ENCODE results near the gene ARHGAP18.

The ARHGAP18 gene, protein sequence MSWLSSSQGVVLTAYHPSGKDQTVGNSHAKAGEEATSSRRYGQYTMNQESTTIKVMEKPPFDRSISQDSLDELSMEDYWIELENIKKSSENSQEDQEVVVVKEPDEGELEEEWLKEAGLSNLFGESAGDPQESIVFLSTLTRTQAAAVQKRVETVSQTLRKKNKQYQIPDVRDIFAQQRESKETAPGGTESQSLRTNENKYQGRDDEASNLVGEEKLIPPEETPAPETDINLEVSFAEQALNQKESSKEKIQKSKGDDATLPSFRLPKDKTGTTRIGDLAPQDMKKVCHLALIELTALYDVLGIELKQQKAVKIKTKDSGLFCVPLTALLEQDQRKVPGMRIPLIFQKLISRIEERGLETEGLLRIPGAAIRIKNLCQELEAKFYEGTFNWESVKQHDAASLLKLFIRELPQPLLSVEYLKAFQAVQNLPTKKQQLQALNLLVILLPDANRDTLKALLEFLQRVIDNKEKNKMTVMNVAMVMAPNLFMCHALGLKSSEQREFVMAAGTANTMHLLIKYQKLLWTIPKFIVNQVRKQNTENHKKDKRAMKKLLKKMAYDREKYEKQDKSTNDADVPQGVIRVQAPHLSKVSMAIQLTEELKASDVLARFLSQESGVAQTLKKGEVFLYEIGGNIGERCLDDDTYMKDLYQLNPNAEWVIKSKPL

DNA sequence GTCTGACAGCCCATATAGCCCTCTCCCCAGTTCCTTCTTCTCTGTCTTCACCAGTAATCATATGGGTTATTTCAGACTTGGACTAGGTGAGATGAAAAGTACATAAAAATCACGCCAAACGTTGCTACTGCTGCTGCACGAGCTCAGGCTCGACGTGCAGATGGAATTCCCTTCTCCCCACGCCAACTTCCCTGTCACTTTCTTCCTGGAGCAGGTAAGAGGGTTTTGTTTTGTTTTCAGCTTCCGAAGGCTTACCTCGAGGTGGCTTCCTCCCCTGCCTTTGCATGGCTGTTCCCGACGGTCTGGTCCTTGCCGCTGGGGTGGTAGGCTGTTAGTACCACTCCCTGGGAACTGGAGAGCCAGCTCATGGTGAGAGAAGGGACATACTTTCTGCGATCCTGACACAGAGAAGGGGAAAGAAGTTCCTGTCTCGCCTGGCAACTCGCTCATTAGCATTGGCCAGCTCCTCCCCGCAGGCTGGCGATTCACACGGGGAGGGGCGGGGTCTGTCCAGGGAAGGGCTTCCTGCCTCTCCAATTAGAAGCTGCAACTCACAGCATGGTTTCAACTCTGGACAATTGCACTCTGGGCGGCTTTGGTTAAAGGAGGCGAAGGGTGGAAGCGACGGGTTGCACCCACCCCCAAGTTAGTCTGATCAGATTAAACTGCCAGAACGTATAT is at the start of gene ARHGAP18:
ARHGAP18 (minus strand) TSS at position 409 of the 681 bp plus-strand sequence; CDS start at position 368, 41 bp downstream.
- peak; percentile 84 for DNase-seq

GRCh38 chr6:129755787-129756186 is 45.8 kb upstream of the ARHGAP18 start:
- no peak for DNase-seq

- DNase-seq = no peak
Observed at GRCh38 chr6:129754750-129755149, 44.8 kb upstream of the ARHGAP18 start.

- DNase-seq = no peak
Observed at GRCh38 chr6:129753422-129753821, 43.4 kb upstream of the ARHGAP18 start.

DNA sequence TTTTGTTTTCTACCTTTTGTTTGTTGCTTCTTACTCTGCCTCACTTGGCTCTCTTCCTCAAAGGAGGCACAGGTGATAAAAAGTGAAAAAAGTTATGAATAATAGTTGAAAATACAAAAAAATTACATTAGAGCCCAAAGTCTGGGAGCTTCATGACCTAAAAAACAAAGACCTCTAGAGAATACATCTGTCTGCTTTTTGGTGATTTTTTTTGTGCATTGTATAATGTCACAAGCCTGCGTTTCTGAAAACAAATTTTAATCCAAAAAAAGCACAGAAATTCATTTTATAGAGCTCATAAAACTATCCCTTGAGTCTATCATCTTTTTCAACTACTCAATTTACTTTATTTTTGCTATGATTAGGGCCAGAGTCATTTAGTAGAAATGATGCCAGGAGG is 41.4 kb upstream of the ARHGAP18 start:
- DNase-seq = no peak

- DNase-seq = no peak
Observed at GRCh38 chr6:129750360-129750759, 40.4 kb upstream of the ARHGAP18 start.

DNA sequence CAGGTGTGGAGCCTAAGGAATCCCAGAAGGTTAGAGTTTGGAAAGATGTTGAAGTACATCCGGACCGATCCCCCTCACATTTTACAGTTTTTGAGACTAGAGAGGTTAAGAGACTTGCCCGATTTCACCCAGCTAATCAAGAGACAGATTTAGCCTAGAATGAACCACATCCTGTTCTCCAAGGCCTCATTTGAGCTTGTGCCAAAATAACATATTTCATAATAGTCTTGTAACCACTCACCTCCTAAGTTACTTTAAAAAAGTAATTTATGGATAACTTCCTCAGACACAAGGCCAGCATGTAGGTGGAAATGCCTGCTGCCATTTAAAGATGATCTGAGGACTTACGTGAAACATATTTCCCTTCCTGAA is 39.8 kb upstream of the ARHGAP18 start:
- peak; percentile 67 for DNase-seq

DNA sequence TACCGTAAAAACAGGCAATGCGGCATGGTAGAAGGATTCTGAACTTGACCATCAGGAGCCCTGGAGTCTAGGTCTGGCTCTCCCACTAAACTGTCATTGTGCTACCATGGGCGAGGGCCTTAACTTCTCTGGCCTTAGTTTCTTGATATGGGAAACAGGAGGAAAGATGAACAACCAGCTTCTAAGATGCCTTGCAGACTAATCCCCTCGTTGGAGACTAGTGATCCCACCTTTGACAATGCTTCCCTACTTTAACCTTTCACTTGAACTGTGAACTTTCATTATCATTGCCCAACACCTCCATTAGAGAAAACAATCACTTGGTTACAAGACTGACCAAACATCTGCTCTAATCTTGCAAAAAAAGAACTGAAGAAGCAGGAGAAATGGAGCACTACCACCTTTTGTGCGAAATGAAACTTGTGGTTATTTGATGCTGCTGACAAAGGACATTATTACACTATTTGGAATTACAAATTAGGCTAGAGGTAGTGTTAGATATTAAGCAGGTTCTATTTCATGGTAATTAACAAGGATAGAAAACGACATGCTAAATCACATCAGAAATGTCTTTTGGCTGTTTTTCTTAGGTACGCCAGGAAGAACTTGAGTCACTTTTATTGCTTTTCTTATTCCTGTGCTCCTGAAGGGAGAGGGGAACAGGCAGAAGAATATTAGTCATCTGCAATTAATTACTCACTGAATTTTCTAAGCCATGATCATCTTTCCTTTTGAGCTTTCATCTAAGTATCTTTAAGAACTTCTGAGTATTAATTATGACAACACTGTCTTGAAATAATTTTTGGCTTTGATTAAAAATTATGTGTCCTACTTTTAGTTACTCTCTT is 39.1 kb upstream of the ARHGAP18 start:
- DNase-seq = peak; percentile 61

DNA sequence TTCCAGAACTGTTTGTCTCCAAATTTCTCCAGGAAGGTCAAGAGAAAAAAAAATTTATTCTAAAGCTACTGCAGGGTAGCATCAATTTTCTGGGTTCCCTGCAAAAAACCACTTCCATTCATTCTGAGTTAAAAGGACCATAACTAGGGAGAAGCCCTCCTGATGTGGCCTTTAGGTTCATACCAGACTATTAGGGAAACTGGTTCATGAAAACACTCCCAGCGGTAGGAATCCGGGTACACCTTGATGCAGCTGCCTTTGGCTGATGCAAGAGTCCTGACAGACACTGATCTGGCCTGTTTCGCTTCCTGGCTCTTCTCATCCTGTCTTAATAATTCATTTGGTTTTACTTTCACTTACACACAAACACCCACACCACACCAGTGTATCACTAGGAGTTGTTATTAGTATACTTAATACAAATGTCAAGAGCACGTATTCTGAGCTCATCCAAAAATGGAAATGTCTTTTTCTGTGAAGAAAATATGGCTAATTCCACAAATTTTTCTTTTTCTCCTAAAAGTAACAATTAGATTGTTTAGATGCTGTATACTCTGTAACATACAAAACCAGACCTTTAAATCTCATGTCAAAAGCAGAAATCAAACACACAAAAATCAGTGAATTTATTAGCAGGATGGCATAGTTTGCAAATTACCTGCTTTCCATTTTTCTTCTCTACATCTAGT is 38.4 kb upstream of the ARHGAP18 start:
- DNase-seq = peak; percentile 75

DNA sequence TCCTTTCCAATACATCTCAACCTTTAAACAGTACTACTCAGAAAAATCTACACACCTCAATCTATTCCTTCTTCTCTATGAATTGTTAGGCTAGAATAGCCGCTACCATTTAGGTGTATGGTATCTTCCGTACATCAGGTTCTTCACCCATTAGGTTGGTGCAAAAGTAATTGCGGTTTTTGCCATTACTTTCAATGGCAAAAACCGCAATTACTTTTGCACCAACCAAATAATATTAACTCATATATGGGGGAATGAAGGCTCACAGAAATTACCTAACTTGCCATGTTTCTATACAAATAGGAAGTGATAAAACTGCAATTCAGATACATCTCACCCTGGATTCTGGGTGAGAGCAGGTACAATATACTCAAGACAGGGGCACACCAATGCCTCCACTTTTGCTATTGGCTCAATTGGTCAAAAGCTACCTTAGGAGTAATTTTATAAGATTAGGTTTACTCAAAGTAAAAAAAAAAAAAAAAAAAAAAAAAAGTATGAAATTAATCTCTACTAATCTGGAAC is 37.7 kb upstream of the ARHGAP18 start:
- DNase-seq = no peak

- no peak for DNase-seq
Observed at GRCh38 chr6:129744880-129745237, 34.9 kb upstream of the ARHGAP18 start.

DNA sequence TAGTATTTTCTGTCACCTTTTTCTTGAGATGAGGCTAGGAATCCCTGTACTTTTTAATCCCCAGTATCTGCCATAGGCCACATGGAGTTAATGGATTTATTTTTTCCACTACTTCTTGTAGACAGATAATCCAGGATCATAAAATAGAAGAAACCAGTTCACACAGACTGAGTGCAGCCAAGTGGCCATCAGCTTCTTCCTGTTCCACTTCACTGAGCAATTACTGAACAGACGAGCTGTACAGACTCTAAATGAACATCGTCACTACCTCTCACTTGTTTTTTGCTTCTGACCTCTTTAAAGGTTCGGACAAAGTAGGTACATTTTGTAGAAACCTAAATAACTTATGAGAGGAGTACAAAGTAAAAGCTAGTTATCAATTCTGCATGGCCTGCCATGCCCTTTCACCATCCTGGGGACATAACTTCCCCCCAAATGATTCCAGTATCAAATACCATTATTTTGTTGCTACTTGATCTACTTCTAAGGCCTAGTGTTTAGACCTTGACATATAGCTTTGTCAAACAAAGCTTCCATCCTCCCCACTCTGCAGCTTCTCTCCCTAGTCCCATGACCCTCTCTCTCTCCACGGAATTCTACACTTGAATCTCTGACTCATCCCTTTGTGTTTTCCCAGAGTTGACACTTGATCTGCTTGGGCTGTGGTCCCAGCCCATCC is 34.4 kb upstream of the ARHGAP18 start:
- no peak for DNase-seq

GRCh38 chr6:129740013-129740412 is 30.0 kb upstream of the ARHGAP18 start:
- no peak for DNase-seq

DNA sequence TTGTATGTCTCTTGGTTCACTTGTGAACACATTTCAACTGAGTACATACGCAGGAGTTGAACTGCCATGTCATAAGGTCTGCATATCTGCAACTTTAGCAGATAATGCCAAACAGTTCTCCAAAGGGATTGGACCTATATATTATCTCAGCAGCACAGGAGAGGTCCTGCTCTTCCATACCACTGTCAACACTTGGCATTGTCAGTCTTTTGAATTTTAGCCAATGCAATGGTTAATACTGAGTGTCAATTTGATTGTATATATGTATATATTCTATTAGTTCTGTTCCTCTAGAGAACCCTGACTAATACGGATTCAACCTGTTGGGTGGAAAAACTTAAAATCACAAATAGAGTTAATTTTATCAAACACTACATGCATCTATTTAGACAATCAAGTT is 26.1 kb upstream of the ARHGAP18 start:
- no peak for DNase-seq

- peak; percentile 11 for DNase-seq
Observed at GRCh38 chr6:129733290-129733689, 23.3 kb upstream of the ARHGAP18 start.

GRCh38 chr6:129732542-129732941 is 22.6 kb upstream of the ARHGAP18 start:
- DNase-seq = no peak

GRCh38 chr6:129732034-129732433 is 22.1 kb upstream of the ARHGAP18 start:
- DNase-seq = no peak

DNA sequence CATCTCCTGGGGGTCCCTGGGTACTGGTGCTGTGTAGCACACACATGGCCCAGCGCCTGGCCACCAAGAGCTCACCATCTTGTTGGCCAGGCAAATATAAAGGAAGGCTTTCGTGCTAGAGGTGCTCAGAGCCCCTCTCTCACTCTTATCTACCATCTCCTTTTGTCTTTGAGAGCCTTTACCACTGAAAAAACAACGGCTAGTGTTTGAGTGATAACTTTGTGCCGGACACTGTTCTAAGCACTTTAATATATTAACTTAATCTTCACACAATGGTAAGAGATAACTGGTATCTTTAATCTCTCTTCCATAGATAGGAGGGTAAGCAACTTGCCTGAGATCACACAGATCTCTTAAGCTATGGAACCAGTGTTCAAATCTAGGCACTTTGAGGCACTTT is 21.5 kb upstream of the ARHGAP18 start:
- no peak for DNase-seq

GRCh38 chr6:129730477-129731165 is 20.6 kb upstream of the ARHGAP18 start:
- DNase-seq = peak; percentile 44

- no peak for DNase-seq
Observed at GRCh38 chr6:129726650-129727049, 16.7 kb upstream of the ARHGAP18 start.

DNA sequence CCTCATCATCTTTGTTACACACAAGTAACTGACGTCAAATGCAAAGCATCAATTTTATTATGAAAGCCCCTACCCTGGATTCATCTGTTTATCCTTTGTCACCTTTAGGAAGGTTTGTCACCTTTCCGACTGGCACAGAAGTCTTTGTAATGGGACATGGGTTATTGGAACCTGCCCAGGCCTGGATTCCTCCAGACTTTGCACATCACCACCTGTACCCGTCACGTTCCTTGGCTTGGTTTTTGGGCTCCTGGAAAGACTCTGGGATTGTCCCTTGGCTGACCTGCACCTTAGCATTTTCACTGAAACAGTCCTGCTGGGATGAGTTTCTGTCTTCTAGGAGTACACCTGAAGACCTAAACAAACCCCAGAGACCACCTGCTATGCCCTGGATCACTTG is 15.4 kb upstream of the ARHGAP18 start:
- DNase-seq = no peak
